Measurements from ENCODE around the gene CCSER1. TPM values are rescaled to one million over a fixed set of nuclear protein-coding genes. Genes with fewer than 3 reads are reported as not detected.
"Not testable (repeated sequence)": the region's sequence is repeated elsewhere in the genome, so short reads cannot be mapped to it uniquely, and the experiment has no call there.

CCSER1 gene
- polyA plus RNA-seq, 3 donors, result 18.1 to 20.3 (median 20.3) TPM

DNA sequence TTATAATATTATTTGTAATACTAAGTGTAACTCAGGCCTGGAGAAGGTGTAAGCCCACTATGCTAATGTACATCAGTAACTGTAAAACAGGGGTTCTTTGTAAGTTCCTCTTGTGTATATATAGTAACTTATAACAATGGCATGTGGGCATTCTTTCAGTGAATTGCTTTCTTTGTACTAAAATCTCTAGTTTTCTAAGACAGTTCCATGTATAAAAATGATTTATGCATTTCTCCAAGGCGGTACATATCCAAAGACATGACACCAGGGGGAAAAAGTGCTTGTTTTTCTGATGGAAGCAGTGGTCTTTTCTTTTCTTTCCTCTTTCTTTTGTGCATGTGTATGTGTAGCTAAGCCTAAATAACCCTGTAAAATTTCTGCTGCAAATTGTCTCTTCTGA, 1474.2 kb downstream of the CCSER1 start:
- DNase-seq (ENCODE audit: extremely low read depth in 1 of 11, low read depth in 9 of 11, low spot score in 4 of 11), result no peak

DNA sequence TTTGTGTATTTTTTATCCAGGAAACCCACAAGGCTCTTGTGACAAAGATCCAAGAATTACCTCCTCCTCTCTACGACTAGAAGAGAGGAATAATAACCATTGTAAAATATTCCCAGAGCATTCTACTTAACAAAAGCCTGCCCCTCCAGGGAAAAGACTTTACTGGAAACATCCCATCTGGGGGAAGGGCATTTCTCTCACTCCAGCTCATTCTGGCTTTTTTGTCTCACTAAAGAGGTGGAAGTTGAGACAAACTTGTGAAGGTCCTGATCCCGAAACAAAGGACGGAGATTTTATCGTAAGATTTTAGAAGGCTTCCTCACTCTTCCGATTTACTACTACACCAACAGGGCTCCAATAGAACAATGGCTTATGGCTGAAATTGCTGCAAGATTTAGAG, 1484.6 kb downstream of the CCSER1 start:
- DNase-seq (ENCODE audit: extremely low read depth in 1 of 11, low read depth in 9 of 11, low spot score in 4 of 11), result no peak

DNA sequence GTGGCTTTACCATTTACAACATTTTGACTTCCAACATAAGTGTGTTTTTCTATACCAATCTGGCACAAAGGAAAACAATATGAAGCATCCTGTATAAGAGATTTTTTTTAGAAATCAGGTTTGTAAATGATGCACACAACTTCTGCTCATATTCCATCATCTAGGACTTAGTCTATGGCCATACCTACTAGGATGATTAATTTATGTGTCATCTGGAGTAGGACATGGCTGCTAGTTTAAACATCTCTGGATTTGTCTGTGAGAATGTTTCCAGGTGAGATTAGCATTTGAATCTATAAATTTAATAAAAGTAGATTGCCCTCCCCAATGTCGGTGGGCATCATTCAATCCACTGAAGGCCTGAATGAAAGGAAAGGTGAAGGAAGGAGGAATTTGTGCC, 1493.8 kb downstream of the CCSER1 start:
- no peak for DNase-seq (ENCODE audit: extremely low read depth in 1 of 11, low read depth in 9 of 11, low spot score in 4 of 11)

GRCh38 chr4:91621446-91621845, 1494.3 kb downstream of the CCSER1 start:
- DNase-seq (ENCODE audit: extremely low read depth in 1 of 11, low read depth in 9 of 11, low spot score in 4 of 11), result no peak

GRCh38 chr4:91622925-91623602, 1495.9 kb downstream of the CCSER1 start:
- DNase-seq (ENCODE audit: extremely low read depth in 1 of 11, low read depth in 9 of 11, low spot score in 4 of 11), result no peak

- DNase-seq (ENCODE audit: extremely low read depth in 1 of 11, low read depth in 9 of 11, low spot score in 4 of 11), result not testable (repeated sequence)
Observed at GRCh38 chr4:91623603-91623967, 1496.4 kb downstream of the CCSER1 start.

- DNase-seq (ENCODE audit: extremely low read depth in 1 of 11, low read depth in 9 of 11, low spot score in 4 of 11), result no peak
Observed at GRCh38 chr4:91630054-91630453, 1502.9 kb downstream of the CCSER1 start.

DNA sequence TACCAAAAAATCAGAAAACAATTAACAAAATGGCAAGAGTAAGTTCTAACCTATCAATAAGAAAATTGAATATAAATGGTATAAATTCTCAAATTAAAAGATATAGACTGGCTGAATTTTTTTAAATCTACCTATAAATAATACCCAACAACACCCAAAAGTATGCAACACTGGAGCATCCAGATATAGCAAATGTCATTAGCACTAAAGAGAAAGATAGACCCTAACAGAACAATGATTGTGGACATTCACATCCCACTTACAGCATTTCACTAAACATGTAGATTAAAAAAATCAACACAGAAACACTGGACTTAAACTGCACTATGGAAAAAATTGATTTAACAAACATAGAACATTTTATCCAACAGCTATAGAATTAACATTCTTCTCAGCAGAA, 1503.6 kb downstream of the CCSER1 start:
- no peak for DNase-seq (ENCODE audit: extremely low read depth in 1 of 11, low read depth in 9 of 11, low spot score in 4 of 11)

DNA sequence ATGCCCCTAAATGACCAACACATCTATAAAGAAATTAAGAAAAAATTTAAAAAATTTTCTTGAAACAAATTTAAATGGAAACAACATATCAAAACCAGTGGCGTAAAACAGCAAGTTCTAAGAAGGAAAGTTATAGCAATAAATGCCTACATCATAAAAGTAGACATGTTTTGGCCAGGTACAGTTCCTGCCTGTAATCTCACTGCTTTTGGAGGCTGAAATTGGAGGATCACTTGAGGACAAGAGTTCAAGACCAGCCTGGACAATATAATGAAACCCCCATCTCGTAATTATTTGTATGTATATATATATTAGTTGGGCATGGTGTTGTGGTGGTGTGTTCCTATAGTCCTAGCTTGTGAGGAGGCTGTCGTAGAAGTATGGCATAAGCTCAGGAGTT, 1504.1 kb downstream of the CCSER1 start:
- DNase-seq (ENCODE audit: extremely low read depth in 1 of 11, low read depth in 9 of 11, low spot score in 4 of 11), result no peak

DNA sequence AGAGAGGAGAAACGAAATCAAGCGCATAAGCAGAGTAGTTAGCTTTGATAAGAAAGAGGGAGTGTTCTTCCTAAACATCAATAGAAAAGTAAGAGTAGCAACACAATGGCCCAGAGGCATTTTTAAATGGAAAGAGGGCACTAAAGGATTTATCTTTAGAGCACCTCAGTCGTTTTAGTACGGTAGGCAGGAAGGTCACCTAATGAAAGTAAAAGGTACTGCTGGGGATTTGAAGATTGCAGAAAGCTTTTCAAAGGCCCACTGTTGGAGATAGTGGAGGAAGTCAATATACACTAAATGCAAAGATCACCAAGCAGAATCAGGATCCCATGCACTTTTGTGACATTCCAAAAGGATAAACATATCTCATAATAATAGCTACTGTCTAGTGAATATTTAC, 1508.9 kb downstream of the CCSER1 start:
- no peak for DNase-seq (ENCODE audit: extremely low read depth in 1 of 11, low read depth in 9 of 11, low spot score in 4 of 11)

Other genes starting within 250 kb of the CCSER1 start
- gene MMRN1, start 232.5 kb upstream of the CCSER1 start, polyA plus RNA-seq (ENCODE audit: insufficient read length in 3 of 3), result 1 to 10 TPM; 1.6 to 3.4 (median 2.8) TPM

Measured in renal cortex interstitium (tissue), 11 donors.